Left hindlimb (tissue), 1 donor: Measurements from ENCODE around the gene SLC30A9.
A peak's percentile ranks its signal among the peaks of the same experiment; 100 is the strongest.

Source experiments
- DNase-seq: peaks from one replicate; pipeline ENCODE4 v3.0.0-alpha.2; 2018

The SLC30A9 gene

GRCh38 chr4:41990365-41991111 is at the start of gene SLC30A9:
SLC30A9 (plus strand) TSS chr4:41990530; CDS start chr4:41990652, 122 bp downstream.
- DNase-seq, result peak; percentile 96

- no peak for DNase-seq
Measured at GRCh38 chr4:41940834-41941233, 49.5 kb upstream of the SLC30A9 start.

GRCh38 chr4:41943506-41943905 is 46.8 kb upstream of the SLC30A9 start:
- DNase-seq, result no peak

GRCh38 chr4:41944089-41944488 is 46.2 kb upstream of the SLC30A9 start:
- no peak for DNase-seq

GRCh38 chr4:41949531-41949930 is 40.8 kb upstream of the SLC30A9 start:
- DNase-seq, result no peak

GRCh38 chr4:41957634-41958033 is 32.7 kb upstream of the SLC30A9 start:
- DNase-seq, result no peak

- DNase-seq, result no peak
Measured at GRCh38 chr4:41963105-41963504, 27.2 kb upstream of the SLC30A9 start.

- no peak for DNase-seq
Measured at GRCh38 chr4:41964401-41964800, 25.9 kb upstream of the SLC30A9 start.

- no peak for DNase-seq
Measured at GRCh38 chr4:41967392-41967791, 22.9 kb upstream of the SLC30A9 start.

- DNase-seq, result no peak
Measured at GRCh38 chr4:41969671-41970070, 20.7 kb upstream of the SLC30A9 start.

- no peak for DNase-seq
Measured at GRCh38 chr4:41975341-41975740, 15.0 kb upstream of the SLC30A9 start.

GRCh38 chr4:41976775-41977516 is 13.4 kb upstream of the SLC30A9 start:
- no peak for DNase-seq

- DNase-seq, result no peak
Measured at GRCh38 chr4:41977709-41978108, 12.6 kb upstream of the SLC30A9 start.

- no peak for DNase-seq
Measured at GRCh38 chr4:41981456-41981855, 8.9 kb upstream of the SLC30A9 start, which contains the start of gene DCAF4L1. DCAF4L1 (plus strand) TSS chr4:41981756; CDS start chr4:41981793, 37 bp downstream.

- no peak for DNase-seq
Measured at GRCh38 chr4:41982716-41983115, 7.6 kb upstream of the SLC30A9 start.

GRCh38 chr4:41985151-41985550 is 5.2 kb upstream of the SLC30A9 start:
- DNase-seq, result no peak

- no peak for DNase-seq
Measured at GRCh38 chr4:41989994-41990364, 351 bp upstream of the SLC30A9 start.

GRCh38 chr4:41991916-41992767 is 1.8 kb downstream of the SLC30A9 start:
- DNase-seq, result no peak

- no peak for DNase-seq
Measured at GRCh38 chr4:41992967-41993857, 2.9 kb downstream of the SLC30A9 start.

GRCh38 chr4:41994461-41994985 is 4.2 kb downstream of the SLC30A9 start:
- DNase-seq, result no peak

GRCh38 chr4:41998019-41998418 is 7.7 kb downstream of the SLC30A9 start:
- DNase-seq, result no peak

GRCh38 chr4:41999321-41999720 is 9.0 kb downstream of the SLC30A9 start:
- DNase-seq, result no peak
